ENCODE measurements around the gene SYT6.
"Not testable (repeated sequence)": the region's sequence is repeated elsewhere in the genome, so short reads cannot be mapped to it uniquely, and the experiment has no call there.

SYT6 gene

DNA sequence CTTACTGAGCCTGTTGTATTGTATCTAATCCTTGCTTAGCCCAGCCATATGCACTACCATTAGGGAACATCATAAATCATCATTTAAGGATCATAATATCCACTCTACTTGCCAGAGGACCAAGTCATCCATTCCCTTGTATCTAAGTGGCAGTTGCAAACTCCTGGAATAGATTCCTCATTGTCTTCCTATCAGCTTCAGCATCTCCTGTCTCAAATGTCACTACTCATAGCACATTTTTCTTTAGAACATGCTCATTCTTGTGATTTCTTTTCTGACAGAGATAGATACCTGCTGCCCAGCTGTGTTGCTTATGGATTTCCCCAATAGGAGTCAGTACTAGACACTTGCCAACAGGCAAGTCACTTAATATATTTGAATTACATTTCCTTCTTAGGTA lies 90.1 kb downstream of the SYT6 start:
- DNase-seq, result no peak

DNA sequence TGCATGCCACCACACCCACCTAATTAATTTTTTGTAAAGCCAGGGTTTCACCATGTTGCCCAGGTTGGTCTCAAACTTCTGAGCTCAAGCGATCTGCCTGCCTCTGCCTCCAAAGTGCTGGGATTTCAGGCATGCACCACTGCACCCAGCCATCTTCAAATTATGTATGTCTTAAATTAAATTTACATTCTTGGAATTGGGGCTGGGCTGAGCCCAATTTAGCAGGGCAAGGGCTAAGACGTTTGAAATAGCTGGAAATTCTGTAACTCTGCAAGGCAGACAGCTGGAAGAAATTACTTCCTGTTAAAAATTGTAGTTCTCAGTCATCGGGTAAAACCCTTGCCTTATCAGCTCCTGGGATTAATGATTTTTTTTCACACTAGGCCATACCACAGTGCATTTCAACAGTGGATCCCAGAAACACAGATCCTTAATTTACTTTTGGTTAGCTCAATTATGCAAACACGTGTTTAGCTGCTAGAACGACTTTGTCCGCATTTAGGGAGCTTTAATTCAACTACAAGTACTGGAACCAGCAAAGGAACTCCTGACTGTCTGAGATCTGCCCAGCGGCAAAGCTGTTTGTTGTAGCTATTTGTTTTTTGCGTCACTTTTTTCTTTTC lies 91.1 kb downstream of the SYT6 start:
- no peak for DNase-seq

DNA sequence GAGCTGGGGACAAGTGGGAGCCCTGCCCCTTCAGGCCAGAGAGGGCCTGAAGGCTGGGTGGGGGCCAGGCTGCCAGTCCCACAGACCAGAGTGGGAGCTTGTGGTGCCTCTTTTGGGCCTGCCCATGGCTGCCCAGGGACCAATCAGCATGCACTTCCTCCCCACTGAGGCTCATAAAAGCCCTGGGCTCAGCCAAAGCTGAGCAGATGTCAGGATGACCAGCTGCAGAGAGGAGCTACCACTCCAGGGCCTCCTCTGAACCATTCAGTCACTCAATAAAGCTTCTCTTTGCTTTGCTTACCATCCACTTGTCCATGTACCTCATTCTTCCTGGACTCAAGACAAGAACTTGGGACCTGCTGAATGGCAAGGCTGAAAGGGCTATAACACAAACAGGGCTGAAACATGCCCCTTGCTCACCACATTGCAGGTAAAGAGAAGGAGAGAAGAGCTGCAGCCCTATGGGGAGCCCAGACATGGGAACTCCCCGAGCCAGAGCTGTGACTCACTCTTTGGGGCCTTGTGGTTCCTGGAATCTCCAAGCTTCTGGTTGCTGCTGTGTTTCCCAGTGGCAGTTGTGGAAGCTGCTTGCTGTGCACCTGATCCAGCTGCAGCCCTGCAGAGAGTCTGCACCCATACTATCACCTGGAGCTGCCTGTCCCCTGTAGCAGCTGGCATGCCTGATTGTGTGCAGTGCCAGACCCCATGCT lies 92.4 kb downstream of the SYT6 start:
- DNase-seq, result no peak

DNA sequence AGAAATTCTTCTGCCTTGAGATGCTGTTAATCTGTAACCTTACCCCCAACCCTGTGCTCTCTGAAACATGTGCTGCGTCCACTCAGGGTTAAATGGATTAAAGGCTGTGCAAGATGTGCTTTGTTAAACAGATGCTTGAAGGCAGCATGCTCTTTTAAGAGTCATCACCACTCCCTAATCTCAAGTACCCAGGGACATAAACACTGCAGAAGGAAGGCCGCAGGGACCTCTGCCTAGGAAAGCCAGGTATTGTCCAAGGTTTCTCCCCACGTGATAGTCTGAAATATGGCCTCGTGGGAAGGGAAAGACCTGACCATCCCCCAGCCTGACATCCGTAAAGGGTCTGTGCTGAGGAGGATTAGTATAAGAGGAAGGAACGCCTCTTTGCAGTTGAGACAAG lies 95.4 kb downstream of the SYT6 start:
- not testable (repeated sequence) for DNase-seq

DNA sequence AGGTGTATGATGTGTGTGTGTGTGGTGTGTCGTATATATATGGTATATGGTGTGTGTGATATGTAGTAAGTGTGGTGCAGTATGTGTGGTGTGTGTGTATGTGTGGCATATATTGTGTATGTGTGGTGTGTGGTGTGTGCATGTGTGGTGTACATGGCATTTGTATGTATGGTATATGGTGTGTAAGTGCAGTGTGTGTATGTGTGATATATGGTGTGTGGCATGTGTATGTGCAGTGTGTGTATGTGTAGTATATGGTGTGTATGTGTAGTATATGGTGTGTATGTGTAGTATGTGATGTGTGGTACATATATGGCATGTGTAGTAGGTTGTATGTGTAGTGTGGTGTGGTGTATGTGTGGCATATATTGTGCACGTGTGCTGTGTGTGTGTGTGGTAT lies 99.5 kb downstream of the SYT6 start:
- DNase-seq, result no peak

DNA sequence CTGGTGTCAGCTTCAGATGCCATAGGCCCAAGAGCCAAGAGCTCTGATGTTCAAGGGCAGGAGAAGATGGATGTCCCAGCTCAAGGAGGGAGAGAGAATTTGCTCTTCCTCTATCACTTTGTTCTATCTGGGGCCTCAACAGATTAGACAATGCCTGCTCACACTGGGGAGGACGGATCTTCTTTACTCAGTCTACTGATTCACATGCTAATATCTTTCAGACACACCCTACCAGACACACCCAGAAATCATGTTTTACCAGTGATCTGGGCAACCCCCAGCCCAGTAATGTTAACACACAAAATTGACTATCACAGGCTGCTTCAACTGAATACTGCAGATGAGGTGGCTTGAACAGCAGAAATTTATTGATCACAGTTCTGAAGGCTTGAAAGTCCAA lies 105.4 kb downstream of the SYT6 start:
- DNase-seq, result no peak

DNA sequence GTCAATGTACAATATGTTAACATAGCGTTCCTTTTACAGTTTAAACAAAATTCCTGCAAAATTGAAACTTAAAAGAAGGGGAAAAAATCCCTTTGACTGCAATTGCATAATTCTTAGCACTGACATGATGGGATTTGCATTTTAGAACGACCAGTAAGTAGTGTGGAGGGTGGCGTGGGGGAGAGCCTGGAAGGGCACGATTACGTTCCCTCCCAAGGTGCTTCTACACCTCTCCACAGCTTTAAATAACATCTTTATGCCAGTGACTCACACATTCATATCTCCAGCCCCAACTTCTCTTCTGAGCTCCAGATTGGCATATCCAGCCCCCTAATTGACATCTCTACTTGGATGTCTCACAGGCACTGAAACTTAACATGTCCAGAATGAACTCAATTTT lies 110.1 kb downstream of the SYT6 start:
- DNase-seq, result no peak

DNA sequence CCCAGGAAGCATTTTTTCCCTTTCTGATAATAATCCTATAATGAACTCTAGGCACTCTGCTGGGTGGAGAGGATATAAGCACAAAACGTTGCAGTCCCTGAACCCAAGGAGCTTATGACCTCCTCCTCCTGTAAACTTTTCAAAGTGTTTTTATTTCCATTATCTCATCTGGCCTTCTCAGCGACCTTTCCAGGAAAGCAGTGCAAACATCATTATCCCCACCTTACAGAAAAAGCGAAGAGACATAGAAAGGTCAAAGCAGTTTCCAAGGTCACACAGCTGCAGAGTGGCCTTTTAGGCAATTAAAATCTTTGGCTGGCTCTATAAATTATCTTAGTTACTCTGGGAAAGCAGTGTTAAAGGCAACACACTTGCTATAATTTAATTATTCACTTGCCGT lies 110.6 kb downstream of the SYT6 start:
- DNase-seq, result no peak

DNA sequence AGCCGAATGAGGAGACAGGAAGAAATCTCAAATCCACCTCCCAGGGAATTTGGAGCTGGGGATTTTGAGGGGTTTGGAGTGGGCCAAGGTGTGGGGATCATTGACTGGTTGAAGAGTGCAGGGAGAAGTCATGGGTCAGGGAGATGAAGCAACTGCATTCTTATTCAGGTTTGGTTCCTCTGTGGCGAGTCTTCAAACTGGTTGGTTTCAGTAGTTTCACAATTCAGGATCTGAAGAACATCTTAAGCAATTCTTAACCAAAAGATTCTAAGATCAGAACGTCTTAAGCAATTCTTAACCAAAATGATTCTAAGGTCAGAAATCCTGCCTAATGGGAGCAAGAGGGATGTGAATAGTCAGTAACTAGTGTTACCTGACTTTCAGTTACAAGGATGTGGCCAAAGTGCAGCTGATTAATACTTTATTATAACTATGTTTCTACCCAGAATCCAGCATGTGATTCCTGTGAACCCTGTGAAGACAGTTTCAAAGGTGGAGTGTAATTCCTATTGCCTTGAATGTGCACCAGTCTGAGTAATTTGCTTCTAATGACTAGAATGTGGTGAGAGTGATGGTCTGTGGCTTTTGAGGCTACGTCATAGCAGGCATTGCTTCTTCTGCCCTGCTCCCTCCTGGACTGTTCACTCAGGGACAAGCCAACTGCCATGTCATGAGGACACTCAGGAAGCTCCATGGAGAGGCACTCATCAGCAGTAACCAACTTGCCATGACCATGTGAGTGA lies 113.2 kb downstream of the SYT6 start:
- peak; percentile 34 for DNase-seq
